Cardiac muscle cell (in vitro differentiated cells and primary cell): ENCODE data around the gene MBP. TPM values are rescaled to one million over a fixed set of nuclear protein-coding genes. Genes with fewer than 3 reads are reported as not detected.

Experiments
- DNase-seq, 2 donors: peaks; one replicate each; pipeline versions ENCODE4 v3.0.0 to v3.0.0-alpha.2; 2010 to 2017; ENCODE audit warnings: low read depth in 1 of 2, low spot score in 1 of 2
- H3K27ac ChIP-seq: fragments of 200-600 bp; sonication (generic); 2 replicates; pipeline ENCODE4 v1.5.1; 2016
- H3K27me3 ChIP-seq: fragments of 200-600 bp; sonication (generic); 2 replicates; pipeline ENCODE4 v1.6.0; 2016; ENCODE audit warnings: control low read depth
- H3K36me3 ChIP-seq: fragments of 200-600 bp; sonication (generic); 2 replicates; pipeline ENCODE4 v1.5.1; 2016; ENCODE audit warnings: control low read depth
- H3K4me1 ChIP-seq: fragments of 200-600 bp; sonication (generic); 2 replicates; pipeline ENCODE4 v1.8.1; 2017; ENCODE audit warnings: low read depth, mild to moderate bottlenecking, mixed run types
- H3K4me3 ChIP-seq: fragments of 200-600 bp; sonication (generic); 2 replicates; pipeline ENCODE4 v1.5.1; 2016; ENCODE audit warnings: mild to moderate bottlenecking
- H3K9me3 ChIP-seq: fragments of 200-600 bp; sonication (generic); 2 replicates; pipeline ENCODE4 v1.5.1; 2017; ENCODE audit warnings: low read depth, mild to moderate bottlenecking, control low read depth
- polyA plus RNA-seq: library from polyadenylated mRNA; unstranded; fragments of >200 nt; fragmentation: Nextera tagmentation; extraction: Ambion mirVana; gene quantifications from 2 replicates; pipeline ENCODE4 v1.2.1, GENCODE V29; 2016
- total RNA-seq: library from RNA; depleted of rRNA; stranded (reverse); fragments of >200 nt; gene quantifications from 2 replicates; pipeline ENCODE4 v1.2.3, GENCODE V29; 2016
- TF ChIP-seq, protein P1 (sequence below): IDR thresholded peaks from 2 replicates; pipeline ENCODE4 v1.5.1; 2012; ENCODE audit warnings: low read depth, mild to moderate bottlenecking, low read length

Gene MBP
- total and polyA plus RNA-seq, 2 experiments from 2014 or later = 0.32 to 0.42 TPM

DNA sequence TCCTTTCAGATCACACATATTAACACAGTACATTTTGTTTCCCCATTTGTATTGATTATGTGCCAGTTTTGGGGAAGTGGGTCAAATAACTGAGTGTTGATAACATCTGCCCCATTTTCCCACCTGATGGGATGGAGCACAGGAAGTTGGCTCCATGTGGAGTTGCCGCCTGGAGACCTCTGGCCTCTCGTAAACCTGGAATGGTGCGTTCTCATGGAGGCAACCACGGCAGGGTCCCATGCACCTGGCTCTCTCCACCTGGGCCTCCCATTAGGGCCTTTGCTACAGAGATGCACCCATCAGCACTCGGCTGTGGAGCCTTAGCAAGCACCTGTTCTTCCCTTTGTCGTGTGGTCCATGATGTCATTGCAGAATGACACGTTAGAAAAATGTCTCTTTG lies 130.6 kb downstream of the MBP start:
- no peak overlapping the region for H3K4me3 ChIP-seq
- H3K36me3 ChIP-seq = no peaks in the 10 kb centered on the region
- TF ChIP-seq, protein P1, sequence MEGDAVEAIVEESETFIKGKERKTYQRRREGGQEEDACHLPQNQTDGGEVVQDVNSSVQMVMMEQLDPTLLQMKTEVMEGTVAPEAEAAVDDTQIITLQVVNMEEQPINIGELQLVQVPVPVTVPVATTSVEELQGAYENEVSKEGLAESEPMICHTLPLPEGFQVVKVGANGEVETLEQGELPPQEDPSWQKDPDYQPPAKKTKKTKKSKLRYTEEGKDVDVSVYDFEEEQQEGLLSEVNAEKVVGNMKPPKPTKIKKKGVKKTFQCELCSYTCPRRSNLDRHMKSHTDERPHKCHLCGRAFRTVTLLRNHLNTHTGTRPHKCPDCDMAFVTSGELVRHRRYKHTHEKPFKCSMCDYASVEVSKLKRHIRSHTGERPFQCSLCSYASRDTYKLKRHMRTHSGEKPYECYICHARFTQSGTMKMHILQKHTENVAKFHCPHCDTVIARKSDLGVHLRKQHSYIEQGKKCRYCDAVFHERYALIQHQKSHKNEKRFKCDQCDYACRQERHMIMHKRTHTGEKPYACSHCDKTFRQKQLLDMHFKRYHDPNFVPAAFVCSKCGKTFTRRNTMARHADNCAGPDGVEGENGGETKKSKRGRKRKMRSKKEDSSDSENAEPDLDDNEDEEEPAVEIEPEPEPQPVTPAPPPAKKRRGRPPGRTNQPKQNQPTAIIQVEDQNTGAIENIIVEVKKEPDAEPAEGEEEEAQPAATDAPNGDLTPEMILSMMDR = no peak
- H3K27me3 ChIP-seq = no peaks in the 10 kb centered on the region
- H3K4me1 ChIP-seq = no peaks in the 10 kb centered on the region
- H3K9me3 ChIP-seq = no peaks in the 10 kb centered on the region
- H3K27ac ChIP-seq = no peak overlapping the region
- no peak for DNase-seq

DNA sequence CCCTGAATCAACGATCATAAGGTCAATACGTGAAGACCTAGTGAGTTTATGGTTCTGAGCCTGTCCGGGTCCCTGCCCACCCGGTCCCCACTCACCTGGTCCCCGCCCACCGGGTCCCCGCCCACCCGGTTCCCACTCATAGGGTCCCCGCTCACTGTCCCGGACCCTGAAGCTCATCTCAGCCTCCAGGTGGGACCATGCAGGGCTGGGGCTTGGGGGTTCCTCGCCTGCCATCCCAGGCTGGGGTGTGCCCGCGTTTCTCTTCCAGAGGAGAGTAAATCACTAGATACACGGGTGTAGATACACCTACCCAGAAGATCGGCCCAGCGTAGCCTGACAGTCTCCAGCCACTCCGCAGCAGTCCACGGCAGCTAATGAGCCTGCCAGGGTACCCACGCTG lies 131.5 kb downstream of the MBP start:
- no peaks in the 10 kb centered on the region for H3K27me3 ChIP-seq
- no peak overlapping the region for H3K4me3 ChIP-seq
- TF ChIP-seq, protein P1 = no peak
- no peak for DNase-seq
- H3K36me3 ChIP-seq = no peaks in the 10 kb centered on the region
- H3K9me3 ChIP-seq = no peaks in the 10 kb centered on the region
- no peak overlapping the region for H3K27ac ChIP-seq
- no peaks in the 10 kb centered on the region for H3K4me1 ChIP-seq

DNA sequence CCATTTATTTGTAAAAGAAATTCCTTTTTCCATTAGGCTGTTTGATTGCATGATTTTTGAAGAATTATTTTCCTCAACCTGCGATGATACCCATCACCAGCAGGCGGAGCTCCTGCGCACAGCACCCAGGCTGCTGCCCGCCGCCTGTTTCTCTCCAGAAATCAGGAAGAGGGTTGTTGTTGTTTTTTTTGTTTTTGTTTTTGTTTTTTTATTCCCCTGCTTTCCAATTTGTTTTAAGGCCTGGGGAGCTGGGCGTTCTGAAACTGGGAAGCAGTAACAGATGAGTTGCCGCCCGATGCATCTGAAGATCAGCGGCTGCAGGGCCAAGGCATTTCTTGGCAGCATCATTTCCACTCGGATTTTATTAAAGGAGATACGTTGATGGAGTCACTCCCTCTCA lies 132.1 kb downstream of the MBP start:
- Histone ChIP-seq H3K27ac (no peak overlapping the region), H3K4me3 (no peak overlapping the region), H3K4me1 (no peaks in the 10 kb centered on the region), H3K27me3 (no peaks in the 10 kb centered on the region), H3K9me3 (no peaks in the 10 kb centered on the region), H3K36me3 (no peaks in the 10 kb centered on the region)
- peak; percentile 58 to 60 for DNase-seq
- TF ChIP-seq, protein P1 = peak; percentile 99

DNA sequence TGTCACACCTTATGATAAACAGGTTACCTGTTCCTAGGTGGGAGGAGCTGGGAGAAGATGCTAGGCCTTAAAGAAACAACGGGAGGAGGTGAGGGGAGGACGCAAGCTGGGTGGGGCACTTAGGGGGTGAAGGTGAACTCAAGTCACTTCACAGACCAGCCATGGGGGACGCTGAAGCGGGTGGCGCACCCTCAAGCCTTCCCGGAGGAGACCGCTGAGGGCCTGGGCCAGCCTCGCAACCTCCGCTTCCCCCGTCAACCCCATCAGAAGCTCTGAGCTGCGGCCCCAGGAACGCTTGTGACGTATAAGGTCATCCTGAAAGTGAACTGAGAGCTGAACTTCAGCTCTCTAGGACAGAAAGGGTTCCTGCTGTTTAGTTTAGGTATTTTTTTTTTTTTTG lies 133.5 kb downstream of the MBP start:
- Histone ChIP-seq H3K4me1 (no peaks in the 10 kb centered on the region), H3K36me3 (no peaks in the 10 kb centered on the region), H3K4me3 (no peak overlapping the region), H3K27ac (no peak overlapping the region), H3K9me3 (no peaks in the 10 kb centered on the region), H3K27me3 (no peaks in the 10 kb centered on the region)
- TF ChIP-seq, protein P1 = no peak
- no peak for DNase-seq

DNA sequence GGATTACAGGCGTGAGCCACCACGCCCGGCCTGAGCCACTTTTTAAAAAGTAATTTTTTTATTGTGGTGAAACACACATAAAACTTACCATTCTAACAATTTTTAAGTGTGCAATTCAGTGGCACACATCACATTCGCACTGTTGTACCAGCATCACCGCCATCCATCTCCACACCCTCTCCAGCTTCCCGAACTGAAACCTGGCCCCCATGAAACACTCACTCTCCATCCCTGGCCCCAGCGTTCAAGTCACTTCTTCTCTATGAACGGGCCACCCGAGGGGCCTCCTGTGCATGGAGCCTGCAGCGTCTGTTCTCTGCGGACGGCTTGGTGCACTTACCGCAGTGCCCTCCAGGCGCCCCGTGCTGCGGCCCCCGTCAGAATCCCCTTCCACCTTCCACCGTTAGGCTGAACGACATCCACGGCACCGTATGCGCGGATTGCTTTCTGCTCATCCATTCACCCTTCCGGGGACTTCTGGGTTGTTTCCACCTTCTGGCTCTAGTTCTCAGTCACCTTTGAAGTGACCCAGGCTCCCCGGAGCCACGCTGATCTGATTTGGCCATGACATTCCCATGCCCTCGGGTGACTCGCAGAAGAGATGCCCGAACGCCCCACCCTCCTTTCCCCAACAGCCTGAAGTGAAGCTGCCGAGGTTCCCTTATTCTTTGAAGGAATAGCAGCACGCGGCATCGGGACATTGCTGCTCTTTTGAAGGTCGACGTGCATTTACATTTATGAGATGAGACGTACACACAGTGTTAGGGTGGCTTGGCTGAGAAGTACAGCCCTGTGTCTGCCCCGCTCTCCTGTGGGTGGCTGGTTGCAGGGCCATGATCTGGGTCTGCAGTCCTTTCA lies 134.4 kb downstream of the MBP start:
- TF ChIP-seq, protein P1 = no peak
- no peak overlapping the region for H3K4me3 ChIP-seq
- DNase-seq = no peak

More for the DNA sequence above, 134.4 kb downstream of the MBP start:
- H3K4me1 ChIP-seq = no peaks in the 10 kb centered on the region
- no peaks in the 10 kb centered on the region for H3K9me3 ChIP-seq
- no peaks in the 10 kb centered on the region for H3K27me3 ChIP-seq
- H3K27ac ChIP-seq = no peak overlapping the region
- no peaks in the 10 kb centered on the region for H3K36me3 ChIP-seq
